SJCRH30 (cell line): ENCODE results near the gene TADA1. TPM values are rescaled to one million over a fixed set of nuclear protein-coding genes. Genes with fewer than 3 reads are reported as not detected.
"Not testable (repeated sequence)": the region's sequence is repeated elsewhere in the genome, so short reads cannot be mapped to it uniquely, and the experiment has no call there.

Experiments used
- DNase-seq, 2 experiments: peaks; one replicate each; pipeline ENCODE4 v3.0.0-alpha.2; 2015 to 2020
- H3K27ac ChIP-seq: fragments of 250-450 bp; sonication (Bioruptor Pico); 2 replicates; pipeline ENCODE4 v1.5.1; 2020; ENCODE audit warnings: mild to moderate bottlenecking, moderate library complexity
- H3K27me3 ChIP-seq: fragments of 250-450 bp; sonication (Bioruptor Pico); 2 replicates; pipeline ENCODE4 v1.5.1; 2020; ENCODE audit warnings: mild to moderate bottlenecking, moderate library complexity
- H3K36me3 ChIP-seq: fragments of 250-450 bp; sonication (Bioruptor Pico); 2 replicates; pipeline ENCODE4 v1.5.1; 2020; ENCODE audit warnings: mild to moderate bottlenecking, moderate library complexity
- H3K4me1 ChIP-seq: fragments of 250-450 bp; sonication (Bioruptor Pico); 2 replicates; pipeline ENCODE4 v1.5.1; 2020; ENCODE audit warnings: mild to moderate bottlenecking, moderate library complexity
- H3K4me3 ChIP-seq: fragments of 250-450 bp; sonication (Bioruptor Pico); 2 replicates; pipeline ENCODE4 v1.5.1; 2020; ENCODE audit warnings: mild to moderate bottlenecking, moderate library complexity
- H3K9me3 ChIP-seq: fragments of 250-450 bp; sonication (Bioruptor Pico); replicated peaks from 2 replicates; pipeline ENCODE4 v1.5.1; 2020; ENCODE audit warnings: mild to moderate bottlenecking, moderate library complexity
- total RNA-seq: library from RNA; depleted of rRNA; stranded (reverse); fragments of >200 nt; shearing (Covaris generic); gene quantifications from 2 replicates; pipeline ENCODE4 v1.2.3, GENCODE V29; 2014

TADA1 gene
- total RNA-seq, 1 experiment from 2014 or later = 15.9 TPM

DNA sequence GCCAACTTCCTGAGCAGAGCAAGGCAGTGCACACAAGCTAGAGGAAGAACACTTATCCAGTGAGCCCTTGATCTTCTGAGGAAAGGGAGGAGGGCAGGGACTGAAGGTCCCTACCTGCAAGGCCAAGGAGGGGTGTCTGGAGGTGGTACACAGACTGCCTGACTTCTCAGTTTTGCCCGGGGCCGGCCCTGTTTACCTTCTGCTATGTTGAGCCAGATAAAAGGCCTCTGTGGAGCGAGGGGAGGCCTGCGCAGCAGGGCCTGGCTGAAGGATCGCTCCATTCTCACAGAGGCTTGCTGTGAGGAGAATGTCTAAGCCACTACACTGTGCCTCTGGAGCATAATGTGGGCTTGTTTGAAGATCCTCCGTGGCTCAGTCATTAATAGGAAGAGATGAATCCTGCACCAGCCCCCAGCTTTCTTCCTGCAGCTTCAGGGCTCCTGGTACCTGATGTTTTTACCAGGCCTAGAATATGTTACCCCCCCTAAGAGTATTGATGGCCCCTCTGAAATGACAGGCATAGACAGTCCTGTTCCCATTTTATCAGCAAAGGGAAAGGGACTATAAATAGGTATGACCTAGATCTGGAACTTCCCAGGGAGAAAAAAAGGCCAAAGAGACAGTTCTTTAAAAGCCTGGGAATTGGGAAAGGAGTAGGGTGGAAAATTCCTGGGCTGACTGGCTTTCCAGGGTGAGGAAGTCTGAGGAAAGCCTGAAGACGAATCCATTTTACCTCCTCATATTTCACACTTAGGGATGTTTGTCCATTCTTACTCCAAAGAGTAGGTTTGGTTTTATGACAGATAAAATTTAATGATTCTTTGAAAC lies 32.1 kb downstream of the TADA1 start:
- H3K9me3 ChIP-seq = no peaks in the 10 kb centered on the region
- no peak overlapping the region for H3K27ac ChIP-seq
- peaks cover 44% of the 10 kb centered on the region for H3K36me3 ChIP-seq
- no peak overlapping the region for H3K4me3 ChIP-seq
- no peak for DNase-seq
- no peaks in the 10 kb centered on the region for H3K27me3 ChIP-seq
- H3K4me1 ChIP-seq = no peaks in the 10 kb centered on the region

DNA sequence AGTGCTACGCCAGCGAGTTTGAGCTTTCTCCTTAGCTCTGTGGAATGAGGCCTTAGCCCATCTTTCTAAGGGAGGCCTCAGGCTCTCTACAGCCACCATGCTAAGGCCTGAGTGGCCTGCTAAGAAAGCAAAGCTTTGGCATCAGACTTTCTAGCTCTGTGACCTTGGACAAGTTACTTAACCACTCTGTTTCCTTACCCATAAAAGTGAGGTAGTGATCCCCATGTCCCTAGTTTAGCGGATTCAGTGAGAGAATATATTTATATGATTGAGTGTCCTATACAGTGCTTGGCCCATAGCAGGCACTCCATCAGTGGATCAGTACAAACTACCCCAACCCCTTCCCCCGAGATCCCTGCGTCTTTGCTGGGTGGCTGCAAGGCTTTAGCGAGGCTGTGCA lies 32.7 kb downstream of the TADA1 start:
- peaks cover 4% of the 10 kb centered on the region; the same call in 1 of the 2 replicates for H3K4me1 ChIP-seq
- no peak overlapping the region for H3K27ac ChIP-seq
- no peak for DNase-seq
- H3K4me3 ChIP-seq = no peak overlapping the region
- H3K27me3 ChIP-seq = no peaks in the 10 kb centered on the region
- H3K36me3 ChIP-seq = peaks cover 37% of the 10 kb centered on the region
- no peaks in the 10 kb centered on the region for H3K9me3 ChIP-seq

DNA sequence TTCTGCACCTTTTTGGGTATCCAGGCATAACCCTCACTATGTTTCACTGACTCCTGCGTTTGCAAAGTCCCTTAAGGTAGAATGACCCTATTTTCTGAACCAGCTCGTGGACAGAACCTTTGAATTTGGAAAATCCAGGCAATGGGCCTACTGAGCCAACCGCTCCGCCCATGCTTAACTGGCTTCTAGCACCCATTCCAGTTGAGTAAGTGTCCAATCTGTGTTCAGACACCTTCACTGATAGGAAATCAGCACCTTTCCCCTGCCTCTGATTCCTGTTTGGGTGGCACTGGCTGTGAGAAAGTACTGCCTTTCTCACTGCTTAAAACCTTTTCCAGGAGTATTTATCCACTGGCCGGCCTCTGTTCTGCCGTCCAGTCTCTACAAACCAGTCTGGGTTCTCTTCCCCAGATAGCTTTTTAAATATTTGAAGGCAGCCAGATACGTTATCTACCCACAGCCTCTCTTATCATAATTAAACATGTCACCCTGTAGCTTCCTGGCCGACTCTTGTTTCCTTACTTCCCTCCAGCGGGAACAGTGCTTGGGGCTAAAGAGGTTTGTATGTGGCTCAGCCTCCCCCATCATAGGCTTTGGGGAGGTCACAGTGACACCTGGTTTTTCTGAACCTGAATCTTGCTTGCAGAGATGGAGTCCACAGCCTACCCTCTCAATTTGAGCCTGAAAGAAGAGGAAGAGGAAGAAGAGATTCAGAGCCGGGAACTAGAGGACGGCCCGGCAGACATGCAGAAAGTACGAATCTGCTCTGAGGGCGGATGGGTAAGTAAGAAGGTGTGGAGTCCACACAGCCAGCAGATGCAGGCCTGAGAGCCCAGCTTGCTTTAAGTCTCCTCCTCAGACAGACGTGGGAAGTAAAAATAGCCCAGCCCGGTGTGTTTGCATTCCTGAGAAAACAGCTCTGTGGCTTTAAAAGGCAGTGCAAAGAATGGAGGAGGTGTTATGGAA lies 35.5 kb downstream of the TADA1 start:
- H3K27ac ChIP-seq = no peak overlapping the region
- no peak for DNase-seq
- no peaks in the 10 kb centered on the region for H3K27me3 ChIP-seq

DNA sequence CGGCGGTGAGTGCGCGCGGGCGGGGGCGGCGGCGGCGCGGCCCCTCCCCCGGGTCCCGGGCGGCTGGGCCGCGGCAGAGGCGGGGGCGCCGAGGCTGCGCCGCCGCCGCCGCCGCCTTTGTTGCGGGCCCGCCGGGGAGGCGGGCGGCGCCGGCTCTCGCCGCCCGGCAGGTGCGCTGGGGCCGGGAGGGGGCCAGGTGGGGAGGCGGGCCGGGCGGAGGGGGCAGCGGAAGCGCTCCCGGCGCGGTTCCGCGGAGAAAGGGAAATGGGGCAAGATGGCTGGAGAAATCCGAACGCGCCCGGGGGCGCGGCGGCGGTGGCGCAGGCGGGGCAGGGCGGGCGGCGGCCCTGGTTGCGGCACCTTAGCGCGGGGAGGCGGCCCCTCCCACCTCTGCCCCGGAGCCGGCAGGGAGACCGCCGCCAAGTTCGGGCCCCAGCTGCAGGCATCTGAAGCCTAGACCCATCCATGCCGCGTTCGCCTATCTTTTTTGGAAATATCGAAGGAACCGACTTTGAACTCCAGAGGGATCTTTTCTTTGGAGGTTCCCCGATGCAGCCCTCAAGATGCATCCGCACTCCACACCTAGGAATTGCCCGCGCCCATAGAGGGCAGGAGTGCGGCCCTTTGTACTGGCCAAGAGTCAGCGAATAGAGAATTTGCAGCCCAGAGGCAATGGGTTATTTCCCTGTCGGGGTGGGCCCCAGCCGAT lies 36.3 kb downstream of the TADA1 start:
- Histone ChIP-seq H3K27ac (no peak overlapping the region), H3K27me3 (no peaks in the 10 kb centered on the region), H3K36me3 (peaks cover 26% of the 10 kb centered on the region), H3K9me3 (no peaks in the 10 kb centered on the region), H3K4me3 (peak overlapping the region; percentile 63), H3K4me1 (peaks cover 4% of the 10 kb centered on the region; the same call in 1 of the 2 replicates)
- DNase-seq = peak; percentile 32 to 50

More for the DNA sequence above, 35.5 kb downstream of the TADA1 start:
- H3K36me3 ChIP-seq = peaks cover 26% of the 10 kb centered on the region
- no peaks in the 10 kb centered on the region for H3K9me3 ChIP-seq
- peak overlapping the region; percentile 63 for H3K4me3 ChIP-seq
- H3K4me1 ChIP-seq = peaks cover 4% of the 10 kb centered on the region; the same call in 1 of the 2 replicates

DNA sequence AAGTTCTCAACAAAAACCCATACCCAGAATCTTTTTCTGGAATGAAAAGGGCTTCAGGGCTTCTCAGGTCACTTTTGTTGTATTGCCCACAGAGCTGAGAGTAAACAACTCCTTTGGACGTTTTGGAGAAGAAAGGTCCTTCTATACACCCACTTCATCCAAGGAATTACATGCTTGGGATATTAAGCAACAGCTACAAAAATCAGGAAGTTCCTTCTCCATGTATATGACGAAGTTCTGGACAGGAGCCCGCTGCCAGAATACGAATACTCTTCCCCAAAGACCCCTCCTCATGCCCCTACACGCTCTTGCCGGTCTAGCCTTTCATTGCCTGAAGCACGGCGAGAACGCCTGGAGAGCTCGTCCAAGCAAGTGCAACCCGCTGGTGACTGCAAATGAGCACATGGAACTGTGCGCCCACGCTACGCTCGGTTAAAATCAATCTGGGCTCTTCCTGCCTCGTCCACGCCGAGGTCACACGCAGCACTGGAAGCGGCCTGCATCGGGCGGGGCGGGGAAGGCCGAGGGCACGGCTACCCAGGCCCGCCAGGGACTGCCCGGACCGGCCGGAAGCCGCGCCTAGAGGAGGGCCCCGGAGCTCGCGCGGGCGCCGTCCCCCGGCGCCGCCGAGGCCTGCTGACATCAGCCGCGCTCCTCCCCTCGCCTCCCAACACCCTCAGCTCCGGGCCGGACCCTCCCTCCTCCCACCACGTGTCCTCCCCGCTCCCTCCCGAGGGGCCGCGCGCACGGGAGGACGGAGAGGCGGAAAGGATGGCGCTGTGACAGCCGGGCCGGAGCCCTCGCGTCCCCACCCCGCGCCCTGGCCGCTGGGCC lies 37.1 kb downstream of the TADA1 start, which contains the start of gene POGK:
POGK (plus strand) TSS at position 710 of the 834 bp plus-strand sequence. CDS start 1,482 bp downstream, outside the sequence.
- H3K4me3 ChIP-seq = peak within 1 kb of the TSS; percentile 63
- peaks cover 4% of the 10 kb centered on the region; the same call in 1 of the 2 replicates for H3K4me1 ChIP-seq
- H3K27ac ChIP-seq = peak within 1 kb of the TSS; percentile 52
- H3K27me3 ChIP-seq = no peaks in the 10 kb centered on the region
- H3K9me3 ChIP-seq = no peaks in the 10 kb centered on the region
- peak; percentile 86 to 87 for DNase-seq
- H3K36me3 ChIP-seq = peaks cover 24% of the 10 kb centered on the region

DNA sequence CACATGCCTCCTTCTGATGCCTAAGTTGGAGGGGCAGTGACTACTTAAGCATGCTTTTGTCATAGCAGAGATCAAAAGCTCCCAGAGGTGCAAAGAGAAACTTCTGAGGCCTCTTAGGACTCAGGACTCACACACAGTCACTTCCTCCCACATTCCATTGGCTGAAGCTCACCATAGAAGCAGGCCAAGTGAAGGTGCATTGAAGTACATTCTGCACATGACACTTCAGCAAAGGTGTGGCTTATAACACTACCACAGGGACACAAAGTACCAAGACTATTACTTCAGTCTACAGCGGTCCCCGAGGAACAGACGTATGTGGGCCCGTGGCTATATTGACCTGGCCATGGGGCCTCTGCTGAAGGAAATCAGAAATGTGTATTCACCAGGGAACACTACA lies 39.3 kb downstream of the TADA1 start:
- Histone ChIP-seq H3K4me3 (no peak overlapping the region), H3K4me1 (peaks cover 4% of the 10 kb centered on the region; the same call in 1 of the 2 replicates), H3K27me3 (no peaks in the 10 kb centered on the region), H3K9me3 (no peaks in the 10 kb centered on the region), H3K36me3 (peaks cover 7% of the 10 kb centered on the region), H3K27ac (no peak overlapping the region)
- DNase-seq = no peak

DNA sequence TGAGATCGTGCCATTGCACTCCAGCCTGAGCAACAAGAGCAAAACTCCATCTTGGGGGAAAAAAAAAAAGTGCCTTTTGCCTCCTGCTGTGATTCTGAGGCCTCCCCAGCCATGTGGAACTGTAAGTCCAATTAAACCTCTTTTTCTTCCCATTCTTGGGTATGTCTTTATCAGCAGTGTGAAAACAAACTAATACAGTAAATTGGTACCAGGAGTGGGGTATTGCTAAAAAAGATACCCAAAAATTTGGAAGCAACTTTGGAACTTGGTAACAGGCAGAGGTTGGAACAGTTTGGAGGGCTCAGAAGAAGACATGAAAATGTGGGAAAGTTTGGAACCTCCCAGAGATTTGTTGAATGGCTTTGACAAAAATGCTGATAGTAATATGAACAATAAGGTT lies 46.3 kb downstream of the TADA1 start:
- not testable (repeated sequence) for H3K27ac ChIP-seq, H3K4me1 ChIP-seq, H3K27me3 ChIP-seq, H3K9me3 ChIP-seq, DNase-seq, H3K36me3 ChIP-seq, H3K4me3 ChIP-seq

DNA sequence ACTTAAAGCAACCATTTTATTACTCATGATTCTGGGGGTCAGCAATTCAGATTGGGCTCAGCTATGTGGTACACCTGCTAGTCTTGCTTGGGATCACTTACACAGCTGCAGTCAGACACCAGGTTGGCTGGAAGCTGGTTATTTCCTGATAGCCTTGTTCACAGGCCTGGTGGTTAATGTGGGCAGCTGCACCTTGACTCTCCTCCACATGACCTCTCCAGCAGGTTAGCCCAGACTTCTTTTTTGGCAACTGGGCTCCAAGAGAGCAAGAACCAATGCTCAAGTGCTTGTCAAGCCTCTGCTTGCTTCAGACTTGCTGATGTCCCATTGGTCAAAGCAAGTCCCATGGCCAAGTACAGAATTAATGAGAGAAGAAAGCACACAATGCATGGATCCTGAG lies 48.6 kb downstream of the TADA1 start:
- Histone ChIP-seq H3K27me3 (no peaks in the 10 kb centered on the region), H3K4me3 (no peak overlapping the region), H3K9me3 (no peaks in the 10 kb centered on the region), H3K36me3 (no peaks in the 10 kb centered on the region), H3K27ac (no peak overlapping the region), H3K4me1 (no peaks in the 10 kb centered on the region)
- no peak for DNase-seq

DNA sequence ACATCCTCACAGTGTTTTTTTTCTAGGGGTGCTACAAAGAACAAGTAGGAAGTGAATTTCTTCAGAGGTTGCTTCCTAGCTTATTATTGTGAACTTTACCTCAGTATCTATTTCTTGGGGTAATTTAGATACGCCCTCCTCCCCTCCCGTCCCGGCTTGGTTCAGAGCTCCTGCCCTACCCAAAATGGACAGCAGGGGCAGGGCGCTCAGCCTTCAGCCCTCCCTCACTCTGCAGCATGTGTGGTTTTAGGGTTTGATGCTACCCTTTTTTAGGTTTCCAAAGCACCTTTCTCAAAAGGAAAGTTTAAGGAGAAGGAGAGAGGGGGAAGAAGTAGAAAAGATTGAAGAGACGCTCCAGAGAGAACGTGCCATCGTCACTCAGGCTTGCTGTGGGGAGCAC lies 53.7 kb downstream of the TADA1 start:
- H3K4me1 ChIP-seq = no peaks in the 10 kb centered on the region
- no peaks in the 10 kb centered on the region for H3K9me3 ChIP-seq
- H3K36me3 ChIP-seq = no peaks in the 10 kb centered on the region
- H3K27ac ChIP-seq = no peak overlapping the region
- no peaks in the 10 kb centered on the region for H3K27me3 ChIP-seq
- no peak overlapping the region for H3K4me3 ChIP-seq
- DNase-seq = no peak

DNA sequence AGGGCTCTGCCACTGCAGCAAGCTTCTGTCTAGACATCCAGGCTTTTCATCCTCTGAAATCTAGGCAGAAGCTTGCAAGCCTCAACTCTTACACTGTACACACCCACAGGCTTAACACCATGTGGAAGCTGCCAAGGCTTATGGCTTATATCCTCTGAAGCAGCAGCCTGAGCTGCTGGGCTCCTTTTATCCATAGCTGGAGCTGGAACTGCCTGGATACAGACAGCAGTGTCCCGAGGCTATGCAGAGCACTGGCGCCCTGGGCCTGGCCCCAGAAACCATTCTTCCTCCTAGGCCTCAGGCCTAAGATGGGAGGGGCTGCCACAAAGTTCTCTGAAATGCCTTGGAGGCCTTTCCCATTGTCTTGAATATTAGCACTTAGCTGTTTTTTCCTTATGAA lies 56.1 kb downstream of the TADA1 start:
- Histone ChIP-seq H3K4me1 (no peaks in the 10 kb centered on the region), H3K9me3 (no peaks in the 10 kb centered on the region), H3K27me3 (no peaks in the 10 kb centered on the region)

DNA sequence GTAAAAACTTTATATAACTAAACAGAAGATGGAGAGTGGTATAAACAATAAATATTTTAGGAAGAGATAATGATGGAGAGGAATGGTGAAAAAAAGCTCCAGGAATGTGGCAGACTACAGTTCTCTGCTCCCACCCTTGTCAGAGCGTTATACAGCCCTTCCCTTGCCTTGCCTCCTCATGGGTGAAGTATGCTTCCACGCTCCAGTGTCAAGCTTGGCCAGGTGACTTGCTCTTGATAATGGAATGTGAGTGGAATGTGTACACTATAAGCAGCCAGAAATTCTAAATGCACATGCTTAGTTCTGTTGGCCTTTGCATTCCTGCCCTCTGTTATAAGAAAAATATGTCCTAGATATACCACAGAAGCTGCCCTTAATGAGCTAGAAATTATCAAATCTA lies 61.5 kb downstream of the TADA1 start:
- Histone ChIP-seq H3K9me3 (no peaks in the 10 kb centered on the region), H3K4me3 (no peak overlapping the region), H3K27ac (no peak overlapping the region), H3K4me1 (peaks cover 4% of the 10 kb centered on the region; the same call in 1 of the 2 replicates), H3K36me3 (no peaks in the 10 kb centered on the region), H3K27me3 (no peaks in the 10 kb centered on the region)
- DNase-seq = no peak

More for the DNA sequence above, 56.1 kb downstream of the TADA1 start:
- Histone ChIP-seq H3K4me3 (no peak overlapping the region), H3K27ac (no peak overlapping the region), H3K36me3 (no peaks in the 10 kb centered on the region)
- no peak for DNase-seq

DNA sequence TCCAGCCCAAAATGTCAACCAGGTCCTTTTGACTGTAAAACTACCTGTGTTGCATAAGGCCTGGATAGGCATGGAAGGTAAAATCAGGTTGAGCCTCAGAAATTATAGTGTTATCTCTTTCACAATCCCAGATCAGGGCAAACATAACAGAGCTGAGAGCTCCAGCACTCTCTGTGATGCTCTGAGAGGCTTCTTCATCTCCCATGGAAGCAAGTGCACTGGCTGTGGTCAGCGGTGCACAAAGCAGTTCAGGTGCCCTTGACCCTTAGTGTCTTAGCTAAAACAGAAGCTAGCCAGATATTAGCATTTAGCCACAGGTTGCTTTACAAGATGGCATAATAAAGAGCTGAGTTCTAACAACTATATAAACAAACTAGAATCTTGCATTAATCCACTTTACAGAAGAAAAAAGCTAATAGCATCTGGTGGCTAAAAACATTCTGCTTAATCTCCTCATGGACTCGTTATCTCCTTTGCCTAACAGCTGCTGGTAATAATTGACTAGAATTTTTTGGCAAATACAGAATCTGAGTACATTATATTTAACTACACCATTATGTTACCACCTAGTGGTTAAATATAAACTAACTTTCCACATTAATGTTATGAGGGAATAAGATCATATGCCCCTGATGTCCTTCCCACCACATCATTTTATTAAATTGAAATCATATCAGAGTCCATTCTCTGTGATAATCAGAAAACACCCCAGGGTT lies 62.4 kb downstream of the TADA1 start:
- Histone ChIP-seq H3K27me3 (no peaks in the 10 kb centered on the region), H3K27ac (no peak overlapping the region)
- no peak for DNase-seq

DNA sequence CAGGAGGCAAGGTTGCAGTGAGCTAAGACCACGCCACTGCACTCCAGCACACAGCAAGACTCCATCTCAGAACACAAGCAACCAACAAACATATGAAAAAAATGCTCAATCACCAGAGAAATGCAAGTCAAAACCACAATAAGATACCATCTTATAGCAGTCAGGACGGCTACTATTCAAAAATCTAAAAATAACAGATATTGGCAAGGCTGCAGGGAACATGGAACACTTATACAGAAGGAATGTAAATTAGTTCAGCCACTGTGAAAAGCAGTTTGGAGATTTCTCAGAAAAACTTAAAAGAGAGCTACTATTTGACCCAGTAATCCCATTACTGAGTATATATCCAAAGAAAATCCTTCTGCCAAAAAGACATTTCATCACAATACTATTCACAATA lies 64.4 kb downstream of the TADA1 start:
- DNase-seq = no peak
- Histone ChIP-seq H3K36me3 (no peaks in the 10 kb centered on the region), H3K27ac (no peak overlapping the region), H3K4me3 (no peak overlapping the region), H3K4me1 (peaks cover 4% of the 10 kb centered on the region; the same call in 1 of the 2 replicates), H3K27me3 (no peaks in the 10 kb centered on the region), H3K9me3 (no peaks in the 10 kb centered on the region)

More for the DNA sequence above, 62.4 kb downstream of the TADA1 start:
- Histone ChIP-seq H3K36me3 (no peaks in the 10 kb centered on the region), H3K4me1 (peaks cover 4% of the 10 kb centered on the region; the same call in 1 of the 2 replicates), H3K9me3 (no peaks in the 10 kb centered on the region), H3K4me3 (no peak overlapping the region)
